AG04449 (cell line): Measurements from ENCODE around the gene CPA4.
"Not testable (repeated sequence)": the region's sequence is repeated elsewhere in the genome, so short reads cannot be mapped to it uniquely, and the experiment has no call there.

ENCODE experiments used
- CTCF ChIA-PET: fragments of 350-600 bp; formaldehyde crosslinking; extraction: SDS; loops from one replicate; lab custom pipeline; 2021; ENCODE audit warnings: antibody characterized with exemption; lab: Yijun Ruan, JAX
- POLR2A ChIA-PET: fragments of 400-600, 350-600 bp; formaldehyde crosslinking; extraction: SDS; loops from one replicate; lab custom pipeline; 2020; ENCODE audit warnings: antibody characterized with exemption, inconsistent platforms; lab: Yijun Ruan, JAX
- DNase-seq: peaks from one replicate; pipeline ENCODE4 v3.0.0-alpha.2; 2010; ENCODE audit warnings: low read depth, low spot score
- H3K4me3 ChIP-seq: 2 replicates; pipeline ENCODE4 v1.5.1; 2011; ENCODE audit warnings: low read depth, mild to moderate bottlenecking, control low read depth, low read length
- CTCF ChIP-seq: IDR thresholded peaks from one replicate; pipeline ENCODE4 v1.5.1; 2011; ENCODE audit warnings: mild to moderate bottlenecking, moderate library complexity, low read length, control low read depth, inconsistent platforms; ENCODE audit not compliant: insufficient read depth; ENCODE audit errors: missing control alignments

Gene CPA4

GRCh38 chr7:130319541-130319940 lies 26.6 kb downstream of the CPA4 start:
- no peak for DNase-seq
- CTCF ChIA-PET, result interaction anchor here (0.8 to 1.2 kb wide), 2 partner anchors 26 kb away, joined by 3 read pairs; partner anchors contain the start of gene CPA4
- TF ChIP-seq CTCF, result no peak
- H3K4me3 ChIP-seq, result no peak overlapping the region
- POLR2A ChIA-PET, result no interaction called here

GRCh38 chr7:130321542-130322229 lies 28.7 kb downstream of the CPA4 start:
- not testable (repeated sequence) for H3K4me3 ChIP-seq, DNase-seq
- CTCF ChIA-PET, result interaction anchor here (1.0 to 1.6 kb wide), 2 partner anchors 12 to 26 kb away, joined by 3 to 5 read pairs; no protein-coding TSS in a partner anchor
- POLR2A ChIA-PET, result interaction anchor here (1.3 kb wide), 1 partner anchor 29 kb away, joined by 3 read pairs; no protein-coding TSS in a partner anchor

GRCh38 chr7:130322615-130323014 lies 29.7 kb downstream of the CPA4 start:
- no peak for TF ChIP-seq CTCF
- no peak for DNase-seq
- ChIA-PET POLR2A (no interaction called here), CTCF (interaction anchor here (1.0 to 1.6 kb wide), 2 partner anchors 13 to 27 kb away, joined by 3 to 5 read pairs; no protein-coding TSS in a partner anchor)
- H3K4me3 ChIP-seq, result no peak overlapping the region

- no peak for DNase-seq
- ChIA-PET CTCF (no interaction called here), POLR2A (no interaction called here)
- no peak overlapping the region for H3K4me3 ChIP-seq
- no peak for TF ChIP-seq CTCF
Observed at GRCh38 chr7:130324306-130324943, 31.5 kb downstream of the CPA4 start.

GRCh38 chr7:130329681-130330080 lies 36.7 kb downstream of the CPA4 start:
- DNase-seq, result no peak
- H3K4me3 ChIP-seq, result no peak overlapping the region
- ChIA-PET POLR2A (no interaction called here), CTCF (no interaction called here)
- no peak for TF ChIP-seq CTCF

- DNase-seq, result no peak
- ChIA-PET POLR2A (no interaction called here), CTCF (interaction anchor here (1.0 to 1.3 kb wide), 2 partner anchors 18 to 159 kb away, joined by 3 read pairs; no protein-coding TSS in a partner anchor)
- no peak for TF ChIP-seq CTCF
- no peak overlapping the region for H3K4me3 ChIP-seq
Observed at GRCh38 chr7:130332259-130333053, 39.5 kb downstream of the CPA4 start.
